K562 (cell line): ENCODE results near the gene HEBP1. TPM values are rescaled to one million over a fixed set of nuclear protein-coding genes. Genes with fewer than 3 reads are reported as not detected.

Experiments used
- ATAC-seq: fragments of 200-7000 bp; cut with Tn5 transposase; 3 replicates; pipeline ENCODE4 v1.9.1; 2020; ENCODE audit warnings: moderate library complexity
- BruUV-seq: library from RNA; stranded (reverse); fragments of 400-500 nt; replicated peaks from 2 replicates; lab custom pipeline; 2021; lab: Mats Ljungman, UMichigan
- CTCF ChIA-PET: fragments of 300-600 bp; formaldehyde crosslinking; extraction: SDS; loops from one replicate; lab custom pipeline; 2021; ENCODE audit warnings: low intra/inter-chr PET ratio; lab: Yijun Ruan, JAX
- POLR2A ChIA-PET: fragments of 300-600, 350-650 bp; sonication (Branson Sonifier 250); formaldehyde crosslinking; extraction: SDS; loops from one replicate; lab custom pipeline; 2021; ENCODE audit warnings: antibody characterized with exemption, inconsistent platforms; lab: Yijun Ruan, JAX
- DNase-seq, 4 experiments: peaks; one replicate each; pipeline versions ENCODE4 v3.0.0 to v3.0.0-alpha.2; 2011 to 2018; ENCODE audit warnings: low spot score in 3 of 4, mixed read lengths in 3 of 4; ENCODE audit errors: extremely low read depth in 1 of 4
- FAIRE-seq: peaks from 2 replicates; lab custom pipeline; 2011; peaks lifted over from hg19 to GRCh38; lab: Jason Lieb, UNC
- H2AFZ ChIP-seq: 2 replicates; pipeline ENCODE4 v1.6.0; 2011; ENCODE audit warnings: low read depth, low read length, control low read depth, inconsistent platforms
- H3K27ac ChIP-seq: fragments of 200-600 bp; 3 replicates; pipeline ENCODE4 v1.8.0; 2011; ENCODE audit warnings: low read depth, mild to moderate bottlenecking, control low read depth, inconsistent platforms, low read length, moderate library complexity, mixed read lengths; ENCODE audit errors: extremely low read depth
- H3K27me3 ChIP-seq, 2 experiments: fragments of 300-600 bp in 1 of 2; 2 replicates in 1 of 2; 3 replicates in 1 of 2; pipeline versions ENCODE4 v1.6.0 to v1.8.0; 2011; ENCODE audit warnings: inconsistent platforms in 2 of 2, low read length in 2 of 2, mild to moderate bottlenecking in 1 of 2, mixed read lengths in 1 of 2, moderate library complexity in 1 of 2; ENCODE audit not compliant: control insufficient read depth in 2 of 2, insufficient read depth in 2 of 2
- H3K36me3 ChIP-seq: fragments of 300-600 bp; 3 replicates; pipeline ENCODE4 v1.8.0; 2011; ENCODE audit warnings: mild to moderate bottlenecking, low read length, inconsistent platforms; ENCODE audit not compliant: control insufficient read depth, insufficient read depth
- H3K4me1 ChIP-seq, 2 experiments: fragments of 200-600 bp in 1 of 2; replicated peaks in 1 of 2; 2 replicates in 1 of 2; 3 replicates in 1 of 2; pipeline versions ENCODE4 v1.5.1 to v1.8.0; 2011; ENCODE audit warnings: inconsistent platforms in 2 of 2, low read length in 2 of 2, mild to moderate bottlenecking in 1 of 2, mixed read lengths in 1 of 2, moderate library complexity in 1 of 2; ENCODE audit not compliant: control insufficient read depth in 2 of 2, insufficient read depth in 2 of 2
- H3K4me2 ChIP-seq: 2 replicates; pipeline ENCODE4 v1.6.1; 2011; ENCODE audit warnings: low read length, control low read depth, inconsistent platforms, mixed read lengths; ENCODE audit not compliant: insufficient read depth
- H3K4me3 ChIP-seq: fragments of 200-600 bp; sonication (generic), shearing (Covaris generic); 2 replicates; pipeline ENCODE4 v1.5.1; 2016; ENCODE audit warnings: control low read depth, inconsistent platforms
- H3K79me2 ChIP-seq: fragments of 200-600 bp; 3 replicates; pipeline ENCODE4 v1.8.0; 2011; ENCODE audit warnings: low read length, inconsistent platforms; ENCODE audit not compliant: control insufficient read depth, insufficient read depth
- H3K9ac ChIP-seq, 2 experiments: 2 replicates each; pipeline versions ENCODE4 v1.6.0 to v1.6.1; 2011; ENCODE audit warnings: low read depth in 2 of 2, low read length in 2 of 2, control low read depth in 1 of 2, inconsistent platforms in 1 of 2, mild to moderate bottlenecking in 1 of 2, mixed read lengths in 1 of 2; ENCODE audit not compliant: insufficient read depth in 1 of 2
- H3K9me1 ChIP-seq: one replicate; pipeline ENCODE4 v1.6.0; 2011; ENCODE audit warnings: inconsistent platforms, mild to moderate bottlenecking, low read length, moderate library complexity; ENCODE audit not compliant: control insufficient read depth, insufficient read depth
- H3K9me3 ChIP-seq: replicated peaks from 2 replicates; pipeline ENCODE4 v1.5.1; 2011; ENCODE audit warnings: low read depth, low read length, inconsistent platforms; ENCODE audit not compliant: control insufficient read depth, insufficient read depth
- H4K20me1 ChIP-seq: replicated peaks from 2 replicates; pipeline ENCODE4 v1.6.1; 2011; ENCODE audit warnings: low read length, inconsistent platforms, mixed read lengths; ENCODE audit not compliant: control insufficient read depth, insufficient read depth
- FIP1L1 ChIP-seq: fragments of 200-400 bp; formaldehyde crosslinking; IDR thresholded peaks from 2 replicates; pipeline ENCODE4 v1.6.1; 2018; ENCODE audit warnings: mild to moderate bottlenecking, low read depth, low read length; ENCODE audit not compliant: poor library complexity, severe bottlenecking
- HMGXB4 ChIP-seq: sonication (generic); formaldehyde crosslinking; IDR thresholded peaks from 2 replicates; pipeline ENCODE4 v1.8.1; 2023; ENCODE audit warnings: mild to moderate bottlenecking, missing genetic modification reagents
- NFATC3 ChIP-seq: fragments of 450-650 bp; IDR thresholded peaks from 2 replicates; pipeline ENCODE4 v1.6.1; 2017; ENCODE audit warnings: mild to moderate bottlenecking
- PREB ChIP-seq: sonication (generic); formaldehyde crosslinking; IDR thresholded peaks from 2 replicates; pipeline ENCODE4 v1.8.1; 2023; ENCODE audit warnings: mild to moderate bottlenecking, missing genetic modification reagents
- RBM39 ChIP-seq: fragments of 200-400 bp; formaldehyde crosslinking; optimal IDR thresholded peaks from 2 replicates; pipeline ENCODE3; 2018; ENCODE audit warnings: low read depth, low read length
- SRSF1 ChIP-seq: fragments of 200-400 bp; formaldehyde crosslinking; IDR thresholded peaks from 2 replicates; pipeline ENCODE4 v1.6.1; 2017; ENCODE audit warnings: mild to moderate bottlenecking, low read depth, low read length, moderate library complexity
- TOE1 ChIP-seq, 2 experiments: fragments of 450-650 bp in 1 of 2; sonication (generic) in 1 of 2; formaldehyde crosslinking in 1 of 2; IDR thresholded peaks; 2 replicates each; pipeline versions ENCODE4 v1.7.1 to v1.8.0; 2016 to 2022; ENCODE audit warnings: borderline replicate concordance in 2 of 2, mild to moderate bottlenecking in 2 of 2, antibody characterized with exemption in 1 of 2, inconsistent platforms in 1 of 2, low read depth in 1 of 2, missing genetic modification reagents in 1 of 2, moderate library complexity in 1 of 2
- XRCC3 ChIP-seq: fragments of 450-650 bp; IDR thresholded peaks from 2 replicates; pipeline ENCODE4 v1.6.1; 2017; ENCODE audit warnings: mild to moderate bottlenecking, moderate library complexity
- ZNF695 ChIP-seq: fragments of 450-650 bp; formaldehyde crosslinking; IDR thresholded peaks from 2 replicates; pipeline ENCODE4 v1.4.0; 2020; ENCODE audit warnings: mild to moderate bottlenecking, moderate library complexity
- WGBS: fragments of 100-300 bp; shearing (Covaris generic); methylation state at CpG from one replicate; pipeline ENCODE4 v1.1.6; 2016; ENCODE audit warnings: low coverage, mixed read lengths; ENCODE audit not compliant: insufficient coverage; ENCODE audit errors: missing lambda C conversion rate; 5-methylcytosine and 5-hydroxymethylcytosine counted together
- in situ Hi-C: fragments of 300-500 bp; cut with MboI; formaldehyde crosslinking; loops from 4 replicates; pipeline ENCODE4 v1.15.0; 2018; ENCODE audit warnings: inconsistent platforms, mixed read lengths
- intact Hi-C: fragments of 100-400 bp; cut with micrococcal nuclease; formaldehyde crosslinking; loops from 2 replicates; pipeline ENCODE4 v1.14.2; 2022
- polyA plus RNA-seq, 8 experiments: library from polyadenylated mRNA; depleted of rRNA in 4 of 8; stranded (reverse) in 5 of 8; unstranded in 3 of 8; fragments of >200 nt; fragmentation: Nextera tagmentation in 2 of 8; fragmentation: Illumina TruSeq in 1 of 8; extraction: Ambion mirVana in 2 of 8; extraction: Trizol in 1 of 8; gene quantifications; 2 replicates each; pipeline versions ENCODE4 v1.2.1 to v1.2.3, GENCODE V29; 2011 to 2014; ENCODE audit warnings: inconsistent platforms in 1 of 8, missing spikeins in 1 of 8
- total RNA-seq, 7 experiments: library from RNA; depleted of rRNA in 6 of 7; stranded (reverse); fragments of >200 nt in 6 of 7; fragmentation: Illumina TruSeq in 2 of 7; extraction: Trizol in 2 of 7; gene quantifications; 2 replicates each; pipeline versions ENCODE4 v1.2.1 to v1.2.3, GENCODE V29; 2011 to 2021; ENCODE audit warnings: low replicate concordance in 1 of 7
- TF ChIP-seq, protein P1 (sequence below): fragments of 250-450 bp; sonication (Bioruptor Pico); IDR thresholded peaks from 2 replicates; pipeline ENCODE4 v1.5.1; 2021; ENCODE audit warnings: mild to moderate bottlenecking
- TF ChIP-seq, protein P2 (sequence below): sonication (generic); formaldehyde crosslinking; IDR thresholded peaks from 2 replicates; pipeline ENCODE4 v1.8.1; 2023; ENCODE audit warnings: missing genetic modification reagents, mild to moderate bottlenecking, borderline replicate concordance

The HEBP1 gene
- total and polyA plus RNA-seq, 9 of the 15 experiments (the other 6 are each of a cell fraction or from before 2014, with no cell fraction given), result 1.1 to 10.1 (median 2.4) TPM

DNA sequence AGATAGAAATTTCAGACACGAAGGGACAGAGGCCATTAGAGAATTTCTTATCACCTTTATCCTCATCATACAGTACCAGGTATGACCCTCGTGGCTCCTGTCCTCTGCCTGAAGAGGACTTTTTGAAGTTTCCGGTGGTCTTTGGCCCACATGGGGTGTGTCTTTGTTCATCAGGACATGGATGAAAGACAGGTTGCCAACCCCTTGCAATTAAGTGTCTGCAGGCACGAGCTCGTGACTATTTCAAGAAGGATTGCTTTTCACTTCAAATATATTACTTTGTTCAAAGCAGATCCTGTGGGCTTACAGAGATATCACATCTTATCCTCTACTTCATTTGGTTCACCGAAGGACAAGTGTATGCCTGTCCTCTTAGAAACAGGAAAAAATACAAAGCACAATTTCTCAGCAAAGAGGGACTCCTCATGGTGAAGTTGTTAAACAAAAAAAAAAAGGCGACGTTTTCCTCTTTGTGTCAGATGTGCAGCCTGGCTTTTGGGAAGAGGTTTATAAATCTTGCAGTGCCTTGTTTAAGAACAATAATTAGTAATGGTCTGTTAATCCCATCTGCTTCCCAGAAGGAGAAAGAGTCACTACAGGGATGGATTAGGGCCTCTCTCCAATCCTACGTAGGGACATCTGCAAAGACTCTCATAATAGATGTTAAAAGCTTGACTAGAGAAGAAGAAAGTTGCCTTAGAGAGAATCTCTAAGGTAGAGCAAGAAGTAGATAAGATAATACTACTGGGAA lies 30.7 kb upstream of the HEBP1 start:
- no peak overlapping the region for H3K4me3 ChIP-seq
- ATAC-seq (no peak), FAIRE-seq (no peak), DNase-seq (no peak)
- no peak overlapping the region for H3K9ac ChIP-seq
- intact Hi-C loops, result no loop called here
- H3K27ac ChIP-seq, result no peak overlapping the region
- CTCF ChIA-PET, result no interaction called here
- H3K27me3 ChIP-seq, result no peaks in the 10 kb centered on the region
- H2AFZ ChIP-seq, result no peak overlapping the region
- no peaks in the 10 kb centered on the region for H3K9me3 ChIP-seq
- in situ Hi-C loops, result no loop called here
- TF ChIP-seq RBM39, result no peak
- no peak for TF ChIP-seq FIP1L1
- no peak for TF ChIP-seq NFATC3
- TF ChIP-seq SRSF1, result no peak
- TF ChIP-seq TOE1 (IDR thresholded peaks at IDR 0.05; ENCODE audit: borderline replicate concordance), result no peak
- no peak for TF ChIP-seq TOE1 (CRISPR knock-in tag; IDR thresholded peaks at IDR 0.05; ENCODE audit: borderline replicate concordance, low read depth)
- TF ChIP-seq XRCC3, result no peak
- TF ChIP-seq, protein P1, sequence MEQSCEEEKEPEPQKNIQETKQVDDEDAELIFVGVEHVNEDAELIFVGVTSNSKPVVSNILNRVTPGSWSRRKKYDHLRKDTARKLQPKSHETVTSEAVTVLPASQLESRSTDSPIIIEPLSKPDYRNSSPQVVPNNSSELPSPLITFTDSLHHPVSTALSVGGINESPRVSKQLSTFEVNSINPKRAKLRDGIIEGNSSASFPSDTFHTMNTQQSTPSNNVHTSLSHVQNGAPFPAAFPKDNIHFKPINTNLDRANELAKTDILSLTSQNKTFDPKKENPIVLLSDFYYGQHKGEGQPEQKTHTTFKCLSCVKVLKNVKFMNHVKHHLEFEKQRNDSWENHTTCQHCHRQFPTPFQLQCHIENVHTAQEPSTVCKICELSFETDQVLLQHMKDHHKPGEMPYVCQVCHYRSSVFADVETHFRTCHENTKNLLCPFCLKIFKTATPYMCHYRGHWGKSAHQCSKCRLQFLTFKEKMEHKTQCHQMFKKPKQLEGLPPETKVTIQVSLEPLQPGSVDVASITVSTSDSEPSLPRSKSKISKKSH (CRISPR knock-in tag), result no peak
- TF ChIP-seq, protein P2, sequence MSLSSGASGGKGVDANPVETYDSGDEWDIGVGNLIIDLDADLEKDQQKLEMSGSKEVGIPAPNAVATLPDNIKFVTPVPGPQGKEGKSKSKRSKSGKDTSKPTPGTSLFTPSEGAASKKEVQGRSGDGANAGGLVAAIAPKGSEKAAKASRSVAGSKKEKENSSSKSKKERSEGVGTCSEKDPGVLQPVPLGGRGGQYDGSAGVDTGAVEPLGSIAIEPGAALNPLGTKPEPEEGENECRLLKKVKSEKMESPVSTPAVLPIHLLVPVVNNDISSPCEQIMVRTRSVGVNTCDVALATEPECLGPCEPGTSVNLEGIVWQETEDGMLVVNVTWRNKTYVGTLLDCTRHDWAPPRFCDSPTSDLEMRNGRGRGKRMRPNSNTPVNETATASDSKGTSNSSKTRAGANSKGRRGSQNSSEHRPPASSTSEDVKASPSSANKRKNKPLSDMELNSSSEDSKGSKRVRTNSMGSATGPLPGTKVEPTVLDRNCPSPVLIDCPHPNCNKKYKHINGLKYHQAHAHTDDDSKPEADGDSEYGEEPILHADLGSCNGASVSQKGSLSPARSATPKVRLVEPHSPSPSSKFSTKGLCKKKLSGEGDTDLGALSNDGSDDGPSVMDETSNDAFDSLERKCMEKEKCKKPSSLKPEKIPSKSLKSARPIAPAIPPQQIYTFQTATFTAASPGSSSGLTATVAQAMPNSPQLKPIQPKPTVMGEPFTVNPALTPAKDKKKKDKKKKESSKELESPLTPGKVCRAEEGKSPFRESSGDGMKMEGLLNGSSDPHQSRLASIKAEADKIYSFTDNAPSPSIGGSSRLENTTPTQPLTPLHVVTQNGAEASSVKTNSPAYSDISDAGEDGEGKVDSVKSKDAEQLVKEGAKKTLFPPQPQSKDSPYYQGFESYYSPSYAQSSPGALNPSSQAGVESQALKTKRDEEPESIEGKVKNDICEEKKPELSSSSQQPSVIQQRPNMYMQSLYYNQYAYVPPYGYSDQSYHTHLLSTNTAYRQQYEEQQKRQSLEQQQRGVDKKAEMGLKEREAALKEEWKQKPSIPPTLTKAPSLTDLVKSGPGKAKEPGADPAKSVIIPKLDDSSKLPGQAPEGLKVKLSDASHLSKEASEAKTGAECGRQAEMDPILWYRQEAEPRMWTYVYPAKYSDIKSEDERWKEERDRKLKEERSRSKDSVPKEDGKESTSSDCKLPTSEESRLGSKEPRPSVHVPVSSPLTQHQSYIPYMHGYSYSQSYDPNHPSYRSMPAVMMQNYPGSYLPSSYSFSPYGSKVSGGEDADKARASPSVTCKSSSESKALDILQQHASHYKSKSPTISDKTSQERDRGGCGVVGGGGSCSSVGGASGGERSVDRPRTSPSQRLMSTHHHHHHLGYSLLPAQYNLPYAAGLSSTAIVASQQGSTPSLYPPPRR (CRISPR knock-in tag), result no peak
- no peak for TF ChIP-seq ZNF695 (CRISPR knock-in tag)
- no peak for TF ChIP-seq HMGXB4 (CRISPR knock-in tag)
- no peak for TF ChIP-seq PREB
- H3K9me1 ChIP-seq, result no peaks in the 10 kb centered on the region
- no peaks in the 10 kb centered on the region for H4K20me1 ChIP-seq
- H3K36me3 ChIP-seq, result no peaks in the 10 kb centered on the region
- no peak overlapping the region for H3K4me2 ChIP-seq
- POLR2A ChIA-PET, result interaction anchor here (0.9 to 1.2 kb wide), 2 partner anchors 9 to 15 kb away, joined by 4 read pairs; no protein-coding TSS in a partner anchor
- WGBS, result 31% methylated on average over 7 of the region's 9 CpGs
- BruUV-seq, result no TSS peak
- H3K79me2 ChIP-seq, result no peaks in the 10 kb centered on the region
- H3K4me1 ChIP-seq, result no peaks in the 10 kb centered on the region; a peak in 2 of 5 replicates
